ENCODE results near the gene SFT2D2.

The SFT2D2 gene

GRCh38 chr1:168265596-168265995 is 39.8 kb downstream of the SFT2D2 start:
- DNase-seq (ENCODE audit: low spot score) = no peak

GRCh38 chr1:168266644-168267186 is 40.9 kb downstream of the SFT2D2 start:
- no peak for DNase-seq (ENCODE audit: low spot score)

- DNase-seq (ENCODE audit: low spot score) = no peak
Measured at GRCh38 chr1:168271636-168272035, 45.8 kb downstream of the SFT2D2 start.

- no peak for DNase-seq (ENCODE audit: low spot score)
Measured at GRCh38 chr1:168273575-168273974, 47.8 kb downstream of the SFT2D2 start.

- DNase-seq (ENCODE audit: low spot score) = no peak
Measured at GRCh38 chr1:168279253-168279652, 53.4 kb downstream of the SFT2D2 start.

GRCh38 chr1:168280296-168280927 is 54.6 kb downstream of the SFT2D2 start, which contains the start of gene TBX19:
TBX19 (plus strand) TSS chr1:168280877; CDS start chr1:168281091, 214 bp downstream.
- no peak for DNase-seq (ENCODE audit: low spot score)

- no peak for DNase-seq (ENCODE audit: low spot score)
Measured at GRCh38 chr1:168281603-168282325, 56.0 kb downstream of the SFT2D2 start.

- no peak for DNase-seq (ENCODE audit: low spot score)
Measured at GRCh38 chr1:168285521-168285790, 59.7 kb downstream of the SFT2D2 start.

- DNase-seq (ENCODE audit: low spot score) = no peak
Measured at GRCh38 chr1:168285971-168286927, 60.4 kb downstream of the SFT2D2 start.

- DNase-seq (ENCODE audit: low spot score) = no peak
Measured at GRCh38 chr1:168287237-168287664, 61.4 kb downstream of the SFT2D2 start.

- DNase-seq (ENCODE audit: low spot score) = no peak
Measured at GRCh38 chr1:168288311-168289052, 62.7 kb downstream of the SFT2D2 start.

GRCh38 chr1:168291222-168291837 is 65.5 kb downstream of the SFT2D2 start:
- DNase-seq (ENCODE audit: low spot score) = no peak

GRCh38 chr1:168293356-168293755 is 67.6 kb downstream of the SFT2D2 start:
- DNase-seq (ENCODE audit: low spot score) = no peak

GRCh38 chr1:168295411-168296114 is 69.8 kb downstream of the SFT2D2 start:
- DNase-seq (ENCODE audit: low spot score) = no peak

- DNase-seq (ENCODE audit: low spot score) = no peak
Measured at GRCh38 chr1:168297019-168297730, 71.4 kb downstream of the SFT2D2 start.

GRCh38 chr1:168298446-168298845 is 72.6 kb downstream of the SFT2D2 start:
- no peak for DNase-seq (ENCODE audit: low spot score)

- DNase-seq (ENCODE audit: low spot score) = no peak
Measured at GRCh38 chr1:168300626-168301025, 74.8 kb downstream of the SFT2D2 start.

- DNase-seq (ENCODE audit: low spot score) = no peak
Measured at GRCh38 chr1:168301664-168302320, 76.0 kb downstream of the SFT2D2 start.
